Epidermal melanocyte (primary cell): ENCODE measurements around the gene ADAMTS2.
"Not testable (repeated sequence)": the region's sequence is repeated elsewhere in the genome, so short reads cannot be mapped to it uniquely, and the experiment has no call there.

Source experiments
- DNase-seq: peaks from one replicate; pipeline ENCODE4 v3.0.0; 2011; ENCODE audit warnings: low spot score; ENCODE audit not compliant: insufficient read length

ADAMTS2 gene

DNA sequence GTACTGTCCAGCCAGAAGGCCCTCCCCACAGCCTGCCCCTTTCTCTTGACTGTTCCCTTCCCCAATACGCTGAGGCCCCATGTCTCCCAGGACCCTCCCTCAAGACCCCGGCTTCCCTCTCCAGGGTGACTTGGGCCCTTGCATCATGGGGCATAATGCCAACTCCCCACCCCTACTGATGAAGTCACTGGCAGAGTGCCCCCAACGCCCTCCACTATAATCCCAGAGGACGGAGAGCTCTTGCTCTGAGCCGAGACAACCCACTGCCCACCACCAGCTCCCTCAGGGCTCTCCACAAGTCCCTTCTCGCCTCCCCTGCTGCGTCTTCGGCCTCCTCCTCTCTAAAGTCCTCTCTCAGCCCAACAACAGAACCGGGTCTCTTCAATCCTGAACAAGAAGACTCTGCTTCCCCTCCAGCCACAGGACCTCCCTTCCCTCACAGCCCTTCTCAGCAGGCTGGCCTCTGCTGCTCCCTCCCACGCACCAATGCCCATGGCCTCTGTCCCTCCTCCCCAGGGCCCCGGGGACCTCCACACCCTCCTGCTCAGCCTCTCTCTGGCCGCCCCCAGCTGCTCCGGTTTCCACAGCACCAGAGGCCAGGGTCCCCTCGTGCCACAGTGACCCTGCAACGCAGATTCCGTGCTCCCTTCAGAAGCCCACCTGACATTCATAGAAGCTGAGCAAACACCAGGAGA, 47.6 kb downstream of the ADAMTS2 start:
- DNase-seq: no peak

DNA sequence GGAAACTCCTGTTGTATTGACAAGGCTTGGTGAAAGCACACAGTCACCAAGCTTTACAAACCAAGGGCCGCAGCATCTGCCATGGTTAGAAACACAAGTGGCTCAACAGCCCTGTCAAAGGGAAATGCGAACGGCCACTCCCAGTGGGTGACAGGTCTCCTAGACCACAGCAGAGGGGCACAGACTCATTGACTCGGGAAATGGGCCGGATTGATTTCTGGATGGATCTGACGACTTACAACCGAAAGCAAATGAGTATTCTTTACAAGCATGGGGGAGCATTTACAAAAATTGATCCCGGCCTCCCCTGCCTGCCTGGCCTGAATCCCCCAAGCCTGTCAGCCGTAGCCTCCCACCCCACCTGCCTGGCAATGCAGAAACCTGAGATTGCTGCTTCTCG, 48.2 kb downstream of the ADAMTS2 start:
- no peak for DNase-seq

DNA sequence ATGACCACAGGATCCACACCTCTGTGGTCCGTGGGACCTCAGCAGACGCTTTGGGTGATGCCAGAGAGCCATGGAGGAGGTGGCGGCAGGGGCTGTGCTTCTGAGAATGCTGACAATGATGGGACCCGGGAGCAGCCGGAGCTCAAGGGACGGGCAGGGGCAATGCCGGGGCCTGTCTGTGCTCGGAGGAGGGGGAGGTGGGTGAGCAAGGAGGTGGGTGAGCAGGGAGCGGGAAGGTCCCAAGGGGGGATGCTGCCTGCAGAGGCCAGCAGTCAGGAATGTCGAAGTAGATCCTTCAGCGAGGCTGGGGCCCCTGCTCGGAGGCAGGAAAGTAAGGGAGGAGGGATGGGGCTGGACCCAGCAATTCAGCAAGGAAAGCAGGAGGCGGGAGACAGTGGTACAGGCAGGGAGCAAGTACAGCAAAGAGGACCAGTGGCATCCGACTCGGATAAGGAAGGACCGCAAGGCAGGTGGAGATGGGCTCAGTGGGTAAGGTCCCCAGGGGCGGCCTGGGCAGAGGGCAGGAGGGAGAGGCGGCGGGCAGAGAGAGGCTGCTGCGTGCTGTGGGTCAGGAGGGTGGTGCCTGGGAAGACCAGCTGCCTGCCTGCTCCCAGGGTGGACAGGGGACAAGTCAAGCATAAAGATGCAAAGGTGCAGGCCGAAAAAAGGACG, 49.0 kb downstream of the ADAMTS2 start:
- DNase-seq: no peak

DNA sequence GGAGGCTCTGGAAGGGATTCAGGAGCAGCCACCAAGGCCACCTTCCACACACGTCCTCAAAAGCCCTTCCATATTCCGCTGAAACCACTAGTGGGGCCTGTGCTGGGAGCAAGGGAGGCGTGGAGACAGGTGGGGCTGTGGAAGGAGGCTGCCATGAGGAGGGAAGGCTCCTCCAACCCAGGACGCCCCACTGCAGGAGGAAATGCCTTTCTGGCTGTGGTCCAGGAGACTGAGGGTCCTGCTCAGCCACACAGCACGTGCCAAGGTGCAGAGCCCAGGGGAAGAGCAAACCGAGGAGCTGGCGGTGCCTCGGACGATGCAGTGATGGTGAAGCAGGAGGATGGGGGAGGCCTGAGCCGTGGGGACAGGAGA, 49.5 kb downstream of the ADAMTS2 start:
- no peak for DNase-seq

DNA sequence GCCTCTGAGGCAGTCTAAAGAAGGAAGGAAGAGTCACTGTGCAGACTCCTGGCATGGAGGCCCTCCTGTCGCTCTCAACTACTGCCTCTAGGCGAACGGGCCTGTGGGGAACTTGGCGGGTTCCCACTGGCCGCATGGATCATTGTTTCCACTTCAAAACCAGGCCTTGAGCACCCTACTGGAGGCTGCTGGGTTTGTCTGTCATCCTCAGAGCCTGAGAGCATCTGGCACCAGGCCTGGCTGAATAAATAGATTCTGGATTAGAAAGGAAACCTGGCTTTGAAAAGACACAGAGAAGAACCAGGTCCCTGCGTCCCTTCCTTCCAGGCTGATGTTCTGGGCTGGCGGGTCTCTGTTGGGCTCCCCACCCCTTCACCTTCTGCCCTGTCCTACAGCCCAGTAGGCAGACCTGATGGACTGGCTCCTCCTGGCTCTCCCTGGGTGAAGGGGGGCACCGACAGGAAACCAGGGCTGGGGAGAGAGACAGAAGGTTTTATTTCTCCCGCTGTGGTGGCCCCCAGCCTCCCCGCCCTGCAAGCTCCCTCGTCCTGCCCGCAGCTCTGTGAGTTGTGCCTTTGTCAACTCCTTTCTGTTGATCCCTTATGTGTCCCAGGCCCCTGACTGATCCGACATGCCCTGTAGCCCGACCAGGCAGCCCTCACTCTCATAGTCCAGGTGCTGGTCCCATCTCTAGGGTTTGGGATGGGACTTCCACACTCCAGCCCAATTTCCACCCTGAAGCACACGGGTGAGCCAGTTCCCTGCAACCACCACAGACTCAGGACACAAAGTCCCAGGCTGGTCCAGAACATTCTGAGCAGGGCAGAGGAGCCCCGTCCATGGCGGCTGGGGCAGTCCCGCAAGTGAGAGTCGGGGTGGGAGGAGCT, 50.1 kb downstream of the ADAMTS2 start:
- no peak for DNase-seq

DNA sequence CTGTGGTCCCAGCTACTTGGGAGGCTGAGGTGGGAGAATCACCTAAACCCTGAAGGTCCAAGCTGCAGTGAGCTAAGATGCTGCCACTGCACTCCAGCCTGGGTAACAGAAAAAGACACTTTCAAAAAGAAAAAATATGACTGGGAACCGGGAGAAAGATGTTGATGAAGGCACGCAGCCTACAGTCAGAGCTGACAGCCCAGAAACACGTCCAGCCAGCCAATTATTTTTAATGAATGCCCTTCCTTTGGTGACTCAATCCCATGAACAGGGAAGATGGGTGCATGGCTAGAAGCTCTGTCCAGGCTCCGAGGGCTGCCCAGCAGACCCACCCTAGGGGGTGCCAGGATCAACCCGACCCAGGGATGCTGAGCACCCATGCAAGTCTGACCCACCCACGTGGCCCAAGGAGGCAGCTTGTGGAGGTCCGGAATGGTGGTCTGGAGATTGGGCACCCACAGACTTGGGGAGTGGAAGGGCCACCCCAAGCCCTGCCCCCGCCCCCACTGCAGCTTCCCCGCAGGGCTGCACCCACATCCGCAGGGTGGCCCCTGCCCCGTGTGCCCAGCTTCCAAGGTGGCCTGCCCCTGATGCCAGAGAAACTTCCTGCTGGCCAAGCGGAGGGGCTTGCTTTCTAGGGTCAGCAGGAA, 51.0 kb downstream of the ADAMTS2 start:
- DNase-seq: no peak

DNA sequence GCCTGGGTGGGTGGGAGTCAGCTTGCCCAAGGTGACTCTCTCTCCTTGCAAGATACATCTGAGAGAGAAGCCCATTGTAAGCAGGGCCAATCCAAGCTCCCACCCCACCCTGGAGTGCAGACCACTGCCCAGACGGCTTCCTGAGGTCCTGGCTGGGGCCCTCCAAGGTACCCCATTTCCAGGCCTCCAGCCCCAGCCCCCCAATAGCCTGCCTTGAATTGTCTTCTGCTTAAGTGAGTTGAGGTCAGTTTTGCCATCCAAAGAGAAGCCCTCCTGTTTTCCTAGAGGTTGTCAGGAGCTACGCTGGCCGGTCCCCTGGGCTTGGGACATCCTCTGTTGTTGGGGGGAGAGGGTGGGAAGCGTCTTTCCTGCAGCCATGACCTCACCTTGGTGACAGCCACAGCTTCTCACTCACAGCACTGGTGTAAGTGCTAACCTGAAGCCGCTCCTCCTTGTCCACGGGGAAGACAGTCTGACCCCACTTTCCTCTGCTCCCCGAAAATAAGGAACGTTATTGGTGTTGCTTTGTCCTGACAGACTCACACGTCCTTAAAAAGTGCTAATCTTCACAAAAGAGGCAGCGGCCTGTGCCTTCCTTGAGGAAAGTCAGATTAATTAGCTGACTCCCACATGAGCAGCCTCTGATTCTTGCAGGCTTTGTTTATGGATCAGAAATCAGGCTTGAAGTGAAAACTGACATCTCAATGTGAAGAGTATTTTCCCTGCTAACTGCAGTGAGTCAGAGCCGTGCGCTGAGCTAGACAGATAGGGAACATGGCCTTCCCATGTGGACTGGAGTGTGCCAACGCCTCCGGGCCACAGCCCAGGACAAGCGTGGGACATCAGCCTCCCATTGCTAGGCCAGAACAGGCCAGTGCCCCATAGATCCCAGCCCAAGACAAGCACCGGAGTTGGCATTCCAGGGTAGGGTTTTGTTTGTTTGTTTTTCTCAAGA, 52.3 kb downstream of the ADAMTS2 start:
- DNase-seq: no peak

DNA sequence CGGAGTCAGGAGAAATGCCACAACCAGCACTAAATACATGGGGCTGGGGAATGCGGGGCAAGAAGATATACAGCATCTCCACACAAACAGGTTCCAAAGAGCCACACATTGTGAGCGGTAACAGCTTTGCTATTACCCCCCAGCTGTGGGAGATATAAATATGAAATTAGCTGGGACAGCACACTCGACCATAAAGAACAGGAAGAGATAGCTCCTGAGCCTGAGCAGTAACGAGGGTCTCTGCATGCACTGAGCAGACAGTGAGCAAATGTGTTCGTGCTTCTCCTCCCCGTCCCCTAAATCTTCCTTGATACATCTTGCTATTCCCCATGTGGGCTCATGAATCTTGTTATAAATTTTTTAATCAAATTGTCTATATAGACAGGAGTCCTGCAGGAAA, 53.1 kb downstream of the ADAMTS2 start:
- DNase-seq: no peak

DNA sequence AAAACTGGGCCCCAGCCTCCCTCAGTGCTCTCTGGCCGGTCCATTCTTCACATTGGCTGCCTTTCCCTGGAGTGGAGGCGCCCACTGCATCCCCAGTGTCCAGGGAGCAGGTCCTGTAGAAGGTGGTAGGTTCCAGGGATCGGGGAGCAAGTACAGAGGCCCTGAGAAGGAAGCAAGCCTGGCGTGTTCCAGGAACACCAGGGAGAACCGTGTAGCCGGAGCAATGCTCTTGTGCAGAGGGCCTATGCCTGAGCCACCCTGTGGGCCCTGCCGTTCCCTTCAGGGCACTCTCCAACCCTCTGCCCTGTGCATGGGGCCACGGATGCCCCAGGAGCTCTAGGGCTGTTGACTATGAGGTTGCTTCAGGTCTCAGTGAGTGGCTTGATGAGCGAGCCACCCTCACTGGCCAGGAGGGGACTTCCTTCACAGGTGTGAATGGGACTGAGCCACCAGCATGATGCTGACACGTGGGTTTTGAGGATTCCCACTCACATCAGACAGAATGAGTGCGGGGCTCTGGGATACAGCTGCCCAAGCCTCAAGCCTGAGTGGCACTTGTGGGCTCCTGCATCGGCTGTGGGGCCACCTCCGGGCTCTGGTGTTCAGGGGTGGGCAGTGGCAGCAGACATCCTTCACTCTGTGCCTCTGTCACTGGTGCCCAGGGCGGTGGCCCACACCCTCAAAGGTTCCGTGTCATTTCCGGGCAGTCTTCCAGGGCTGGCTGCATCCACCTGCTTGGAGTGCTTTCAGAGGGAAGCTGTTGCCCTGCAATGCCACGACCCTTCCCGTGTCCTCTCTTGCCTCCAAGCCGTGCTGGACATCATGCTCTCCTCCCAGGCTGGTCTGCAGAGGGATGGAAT, 54.4 kb downstream of the ADAMTS2 start:
- DNase-seq: no peak

DNA sequence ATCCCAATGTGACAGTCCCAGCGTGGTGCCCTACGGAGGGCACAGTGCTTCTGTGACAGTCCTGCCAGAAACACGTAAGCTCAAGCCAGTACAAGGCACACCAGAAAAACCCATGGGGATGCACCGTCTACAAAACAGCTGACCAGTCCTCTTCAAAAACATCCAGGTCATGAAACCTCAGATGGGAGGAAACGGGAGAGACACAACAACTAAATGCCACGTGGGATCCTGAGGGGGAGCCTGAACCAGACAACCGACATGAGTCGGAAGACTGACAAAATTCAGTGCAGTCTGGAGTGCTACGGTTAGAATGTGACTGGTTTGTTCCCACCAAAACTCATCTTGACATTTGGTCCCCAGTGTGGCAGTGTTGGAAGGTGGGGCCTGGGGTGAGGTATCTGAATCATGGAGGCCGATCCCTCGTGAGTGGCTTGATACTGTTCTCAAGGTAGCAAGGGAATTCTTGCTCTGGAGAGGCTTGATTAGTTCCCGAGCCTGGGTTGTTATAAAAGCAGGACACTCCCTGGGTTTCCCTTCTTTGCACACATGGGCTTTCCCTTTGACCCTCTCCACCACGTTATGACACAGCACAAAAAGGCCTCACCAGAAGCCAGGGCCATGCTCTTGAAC, 55.4 kb downstream of the ADAMTS2 start:
- DNase-seq: no peak

DNA sequence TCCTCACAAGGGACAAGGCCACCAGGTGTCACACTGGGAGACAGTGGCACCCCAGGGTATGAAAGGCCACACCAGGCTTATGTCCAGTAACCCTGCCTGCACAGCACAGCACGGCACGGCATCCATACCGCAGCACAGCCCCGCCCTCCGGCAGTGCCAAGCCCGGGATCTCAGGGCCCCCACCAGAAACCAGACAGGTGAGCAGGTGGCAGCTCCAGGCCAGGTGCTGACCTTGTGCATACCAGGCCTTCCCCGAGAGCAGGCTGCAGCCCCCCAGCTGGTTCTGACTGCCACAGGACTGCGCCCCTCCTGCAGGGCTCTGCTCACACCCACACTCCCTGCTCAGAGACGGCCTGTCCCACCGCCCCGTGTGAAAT, 56.5 kb downstream of the ADAMTS2 start:
- no peak for DNase-seq

DNA sequence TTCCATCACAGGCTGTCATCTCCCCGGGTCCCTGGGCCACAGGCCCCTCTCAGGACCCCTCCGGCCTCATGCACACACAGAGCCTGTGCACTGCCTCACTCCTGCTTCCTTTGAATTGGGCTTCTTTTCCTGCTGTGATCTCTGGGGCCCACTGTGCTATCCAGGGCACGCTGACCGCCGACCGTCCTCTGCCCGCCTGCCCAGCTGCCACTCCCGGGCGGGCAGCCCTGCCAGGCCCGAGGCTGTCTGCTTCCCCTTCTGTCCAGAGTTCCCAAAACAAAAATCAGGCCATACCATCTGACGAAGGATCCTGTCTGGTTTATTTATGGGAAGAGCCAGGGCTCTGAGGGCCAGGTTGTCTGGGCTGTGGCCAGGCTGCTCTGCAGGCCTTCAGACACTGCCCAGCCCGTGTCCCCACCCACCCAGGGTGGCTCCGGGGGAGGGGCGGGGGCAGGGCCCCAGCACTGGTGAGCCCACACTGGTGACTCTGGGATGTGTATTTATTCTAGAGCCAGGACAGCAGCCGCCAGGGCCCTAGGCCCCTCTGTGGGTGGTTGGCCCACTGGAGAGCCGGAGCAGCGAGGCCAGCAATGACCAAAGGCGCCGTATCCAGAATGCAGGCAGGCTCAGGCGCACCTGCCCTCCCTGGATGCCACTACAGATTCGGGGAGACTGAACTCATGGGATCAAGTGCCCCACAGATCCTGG, 57.0 kb downstream of the ADAMTS2 start:
- DNase-seq: no peak

DNA sequence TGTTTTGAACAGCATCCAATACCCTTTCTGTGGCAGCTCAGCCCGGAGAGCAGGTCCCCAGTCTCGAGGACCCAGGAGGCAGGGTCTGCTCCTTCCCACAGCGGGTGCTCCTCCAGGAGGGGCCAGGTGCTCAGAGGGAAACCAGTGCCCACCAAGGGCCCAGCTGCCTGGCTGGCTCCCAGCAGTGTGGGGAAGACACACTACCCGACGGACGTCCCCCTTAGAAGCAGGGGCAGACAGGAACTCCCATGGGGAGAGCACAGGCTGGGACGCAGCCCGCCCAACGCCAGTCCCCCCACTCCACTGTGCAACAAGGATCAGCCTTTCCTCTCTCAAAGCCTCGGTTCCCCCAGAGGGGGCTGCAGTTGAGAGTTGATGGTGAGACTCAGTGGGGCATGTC, 57.6 kb downstream of the ADAMTS2 start:
- no peak for DNase-seq

DNA sequence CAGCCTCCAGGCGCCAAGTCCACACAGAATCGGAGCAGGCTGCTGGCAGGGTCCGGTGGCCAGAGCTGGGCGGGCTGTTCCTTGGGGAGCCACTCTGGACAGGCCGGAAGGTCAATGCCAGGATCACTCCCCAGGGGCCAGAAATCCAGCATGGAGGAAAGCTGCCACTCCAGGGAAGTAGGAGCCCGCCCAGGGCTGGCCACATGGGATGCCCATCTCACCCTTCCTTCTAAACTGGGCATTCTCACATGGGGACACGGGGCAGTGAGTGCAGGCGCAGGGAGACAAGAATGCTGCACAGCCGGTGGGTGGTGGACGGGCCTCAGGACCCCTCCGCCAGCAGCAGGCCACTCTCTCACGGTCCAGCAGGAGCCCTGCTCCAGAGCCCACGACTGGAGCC, 58.2 kb downstream of the ADAMTS2 start:
- no peak for DNase-seq

DNA sequence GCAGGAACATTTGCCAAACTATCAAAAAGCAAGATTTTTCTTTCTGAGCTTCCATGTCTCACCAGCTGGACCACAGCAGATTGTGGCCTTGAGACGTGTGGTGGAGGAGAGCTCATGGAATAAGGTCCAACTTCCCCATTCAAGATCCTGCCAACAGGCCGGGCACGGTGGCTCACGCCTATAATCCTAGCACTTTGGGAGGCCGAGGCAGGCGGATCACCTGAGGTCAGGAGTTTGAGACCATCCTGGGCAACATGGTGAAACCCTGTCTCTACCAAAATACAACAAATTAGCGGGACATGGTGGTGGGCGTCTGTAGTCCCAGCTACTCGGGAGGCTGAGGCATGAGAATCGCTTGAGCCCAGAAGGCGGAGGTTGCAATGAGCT, 59.5 kb downstream of the ADAMTS2 start:
- DNase-seq: not testable (repeated sequence)

DNA sequence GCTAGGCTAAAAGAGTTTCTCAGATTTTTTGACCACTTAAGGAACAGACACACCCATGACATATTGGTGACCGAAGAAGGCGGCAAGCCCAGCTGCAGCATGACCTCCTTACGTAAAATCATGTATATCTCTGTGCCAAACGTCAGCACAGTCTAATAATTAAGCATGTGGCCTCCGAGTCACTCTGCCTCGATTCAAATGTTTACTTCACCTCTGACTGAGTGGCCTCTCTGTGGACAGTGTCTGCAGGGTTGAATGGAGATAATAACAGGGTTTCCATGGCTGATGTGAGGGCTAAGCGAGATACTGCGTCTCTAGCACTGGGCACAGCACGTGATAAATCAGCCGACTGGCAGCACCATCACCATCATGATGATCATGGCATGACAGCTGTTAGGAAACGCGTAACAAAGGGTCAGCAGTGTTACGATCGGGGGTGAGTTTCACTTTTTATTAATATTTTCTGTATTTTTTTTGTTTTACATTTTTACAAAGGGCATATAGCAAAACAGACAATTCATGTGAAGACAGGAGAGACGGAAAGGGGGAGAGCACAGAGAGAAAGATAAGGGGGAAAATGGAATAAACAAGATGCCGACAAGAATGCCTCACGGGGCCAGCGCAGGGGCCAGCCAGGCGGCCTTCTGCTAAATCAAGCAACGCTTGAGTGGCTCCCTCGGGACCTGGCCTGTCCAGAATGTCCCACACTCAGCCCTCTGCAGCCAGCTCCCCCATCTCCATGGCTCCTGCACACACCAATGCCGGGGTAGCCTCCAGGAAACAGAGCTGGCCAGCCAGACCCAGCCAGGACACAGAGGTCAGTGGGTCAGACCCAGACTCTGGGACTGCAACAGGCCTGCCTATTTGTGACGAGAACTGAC, 60.3 kb downstream of the ADAMTS2 start:
- peak; percentile 64 for DNase-seq

DNA sequence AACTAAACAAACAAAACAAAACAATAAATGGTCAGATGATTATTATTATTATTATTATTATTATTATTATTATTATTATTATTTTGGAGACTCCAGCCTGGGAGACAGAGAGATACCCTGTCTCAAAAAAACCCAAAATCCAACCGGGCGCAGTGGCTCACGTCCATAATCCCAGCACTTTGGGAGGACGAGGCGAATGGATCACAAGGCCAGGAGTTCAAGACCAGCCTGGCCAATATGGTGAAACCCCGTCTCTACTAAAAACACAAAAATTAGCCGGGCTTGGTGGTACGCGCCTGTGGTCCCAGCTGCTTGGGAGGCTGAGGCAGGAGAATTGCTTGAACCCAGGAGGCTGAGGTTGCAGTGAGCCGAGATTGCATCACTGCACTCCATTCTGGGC, 61.4 kb downstream of the ADAMTS2 start:
- DNase-seq: not testable (repeated sequence)

DNA sequence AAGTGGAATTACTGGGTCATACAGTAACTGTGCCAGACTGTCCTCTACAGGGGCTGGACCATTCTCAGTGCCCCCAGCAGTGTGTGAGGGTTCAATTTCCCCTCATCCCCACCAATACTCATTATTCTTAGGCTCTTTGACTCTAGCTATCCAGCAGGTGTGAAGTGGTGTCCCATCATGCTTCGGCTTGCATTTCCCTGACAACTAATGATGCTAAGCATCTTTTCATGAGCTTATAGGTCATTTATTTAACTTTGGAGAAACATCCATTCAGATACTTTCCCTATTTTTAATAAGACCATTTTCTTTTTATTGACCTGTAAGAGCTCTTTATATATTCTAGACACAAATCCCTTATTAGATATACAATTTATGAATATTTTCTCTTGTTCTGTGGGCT, 63.6 kb downstream of the ADAMTS2 start:
- DNase-seq: no peak
